HFFc6 (cell line): ENCODE data around the gene CPNE2. TPM values are rescaled to one million over a fixed set of nuclear protein-coding genes. Genes with fewer than 3 reads are reported as not detected.

ENCODE experiments used
- DNase-seq: peaks from one replicate; pipeline ENCODE4 v3.0.0-alpha.2; 2018
- H3K27ac Mint-ChIP-seq: 2 replicates; pipeline ENCODE4 v1.8.0; 2020; ENCODE audit warnings: mild to moderate bottlenecking, mixed read lengths
- H3K27me3 Mint-ChIP-seq: 2 replicates; pipeline ENCODE4 v1.8.0; 2021; ENCODE audit warnings: mild to moderate bottlenecking, moderate library complexity, mixed read lengths; ENCODE audit not compliant: insufficient read depth
- H3K36me3 Mint-ChIP-seq: 2 replicates; pipeline ENCODE4 v1.8.0; 2021; ENCODE audit warnings: low read depth, mixed read lengths
- H3K4me1 Mint-ChIP-seq: 2 replicates; pipeline ENCODE4 v1.8.0; 2020; ENCODE audit warnings: low read depth, mixed read lengths
- H3K4me3 Mint-ChIP-seq: 2 replicates; pipeline ENCODE4 v1.8.0; 2020; ENCODE audit warnings: mild to moderate bottlenecking, moderate library complexity, mixed read lengths
- H3K9me3 Mint-ChIP-seq: 2 replicates; pipeline ENCODE4 v1.8.0; 2020; ENCODE audit warnings: mild to moderate bottlenecking, mixed read lengths
- CTCF ChIP-seq: fragments of 200-600 bp; sonication (generic); IDR thresholded peaks from 2 replicates; pipeline ENCODE4 v1.5.0; 2021; ENCODE audit warnings: antibody characterized with exemption, mild to moderate bottlenecking
- total RNA-seq, 6 experiments: library from RNA; stranded (reverse); fragmentation: NEBNext Ultra II Directional; extraction: Animal tissue kit (Norgen Biotek cat#: 25700); gene quantifications; 2 replicates in 1 of 6; 3 replicates in 5 of 6; pipeline ENCODE4 v1.2.3, GENCODE V29; 2021

CPNE2 gene
- total RNA-seq, 6 experiments from 2014 or later, result 13.0 to 29.6 (median 23.3) TPM

DNA sequence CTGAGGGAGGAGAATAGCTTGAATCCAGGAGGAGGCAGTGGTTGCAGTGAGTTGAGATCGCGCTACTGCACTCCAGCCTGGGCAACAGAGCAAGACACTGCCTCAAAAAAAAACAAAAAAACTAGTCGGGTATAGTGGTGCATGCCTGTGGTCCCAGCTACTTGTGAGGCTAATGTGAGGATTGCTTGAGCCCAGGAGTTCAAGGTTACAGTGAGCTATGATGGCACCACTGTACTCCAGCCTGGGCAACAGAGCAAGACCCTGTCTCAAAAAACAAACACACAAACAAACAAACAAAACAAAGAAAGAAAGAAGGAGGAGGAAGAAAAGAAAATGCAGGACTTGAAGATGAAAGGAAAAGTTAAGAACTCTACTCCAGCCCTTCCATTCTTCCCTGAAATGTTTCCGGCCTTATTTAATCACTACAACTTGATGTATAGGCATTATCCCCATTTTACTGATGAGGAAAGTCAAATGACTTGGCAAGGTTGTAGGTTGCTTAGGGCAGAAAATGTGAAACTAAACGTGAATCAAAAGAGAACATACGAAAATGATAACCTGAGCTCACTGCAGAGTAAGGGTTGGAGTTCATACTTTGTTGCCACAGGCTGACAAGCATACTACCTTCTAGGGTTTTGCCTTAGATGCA is 63.4 kb downstream of the CPNE2 start:
- H3K36me3 Mint-ChIP-seq, result peaks cover 16% of the 10 kb centered on the region; the same call in 1 of the 2 replicates
- no peaks in the 10 kb centered on the region for H3K4me1 Mint-ChIP-seq
- no peaks in the 10 kb centered on the region for H3K9me3 Mint-ChIP-seq
- H3K4me3 Mint-ChIP-seq, result no peak overlapping the region
- no peak for DNase-seq
- H3K27ac Mint-ChIP-seq, result no peak overlapping the region
- no peak for TF ChIP-seq CTCF
- H3K27me3 Mint-ChIP-seq, result peaks cover 2% of the 10 kb centered on the region; the same call in 1 of the 2 replicates

GRCh38 chr16:57156351-57156703 is 63.9 kb downstream of the CPNE2 start:
- H3K36me3 Mint-ChIP-seq, result peaks cover 16% of the 10 kb centered on the region; the same call in 1 of the 2 replicates
- H3K4me1 Mint-ChIP-seq, result no peaks in the 10 kb centered on the region
- no peak for TF ChIP-seq CTCF
- H3K4me3 Mint-ChIP-seq, result no peak overlapping the region
- H3K9me3 Mint-ChIP-seq, result no peaks in the 10 kb centered on the region
- H3K27ac Mint-ChIP-seq, result no peak overlapping the region
- no peak for DNase-seq
- peaks cover 2% of the 10 kb centered on the region; the same call in 1 of the 2 replicates for H3K27me3 Mint-ChIP-seq

DNA sequence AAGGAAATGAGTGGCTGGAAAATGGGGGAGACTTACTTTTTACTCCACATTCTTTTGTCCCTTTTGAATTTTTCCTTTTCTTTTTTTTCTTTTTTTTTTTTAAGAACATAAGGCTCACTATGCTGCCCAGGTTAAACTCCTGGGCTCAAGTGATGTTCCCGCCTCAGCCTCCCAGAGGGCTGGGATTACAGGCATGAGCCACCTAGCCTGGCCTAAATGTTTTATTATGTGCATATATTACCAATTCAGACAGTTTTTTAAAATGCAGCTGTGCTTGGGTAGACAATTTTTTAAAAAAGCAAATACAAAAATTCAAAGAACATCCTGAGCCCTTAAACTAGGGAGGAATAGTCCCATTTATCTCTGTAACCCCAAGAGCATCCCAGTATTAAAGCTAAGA is 65.2 kb downstream of the CPNE2 start:
- Mint-ChIP-seq H3K4me1 (no peaks in the 10 kb centered on the region), H3K4me3 (no peak overlapping the region), H3K9me3 (no peaks in the 10 kb centered on the region), H3K36me3 (peaks cover 16% of the 10 kb centered on the region; the same call in 1 of the 2 replicates), H3K27ac (no peak overlapping the region), H3K27me3 (peaks cover 2% of the 10 kb centered on the region; the same call in 1 of the 2 replicates)
- TF ChIP-seq CTCF, result no peak
- no peak for DNase-seq

- H3K27ac Mint-ChIP-seq, result no peak overlapping the region
Observed at GRCh38 chr16:57159447-57159846, 67.1 kb downstream of the CPNE2 start.

DNA sequence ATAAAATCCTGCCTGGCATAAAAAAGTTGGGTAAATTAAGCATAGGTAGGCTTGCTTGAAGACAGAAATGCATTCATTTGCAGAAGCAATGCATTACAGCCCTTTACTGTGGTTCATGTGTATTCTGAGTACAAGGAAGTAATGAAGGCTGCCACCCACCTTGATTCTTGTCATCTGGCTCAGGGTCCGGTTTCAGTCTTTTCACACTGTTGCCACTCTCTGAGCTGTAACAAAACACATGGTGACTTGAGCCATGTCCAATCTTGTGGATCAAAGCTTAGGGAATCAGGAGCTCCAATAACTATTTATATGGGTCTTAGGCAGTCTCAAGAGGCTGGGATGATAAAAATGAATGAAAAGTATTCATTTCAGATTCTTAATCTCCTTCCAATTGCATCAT is 71.5 kb downstream of the CPNE2 start:
- no peaks in the 10 kb centered on the region for H3K9me3 Mint-ChIP-seq
- TF ChIP-seq CTCF, result no peak
- H3K4me3 Mint-ChIP-seq, result no peak overlapping the region
- H3K4me1 Mint-ChIP-seq, result no peaks in the 10 kb centered on the region
- no peak overlapping the region for H3K27ac Mint-ChIP-seq
- H3K36me3 Mint-ChIP-seq, result peaks cover 6% of the 10 kb centered on the region
- no peaks in the 10 kb centered on the region for H3K27me3 Mint-ChIP-seq
- no peak for DNase-seq

More at GRCh38 chr16:57159447-57159846, 67.1 kb downstream of the CPNE2 start:
- no peak for TF ChIP-seq CTCF
- Mint-ChIP-seq H3K9me3 (no peaks in the 10 kb centered on the region), H3K4me3 (no peak overlapping the region), H3K36me3 (peaks cover 10% of the 10 kb centered on the region; the same call in 1 of the 2 replicates), H3K27me3 (no peaks in the 10 kb centered on the region), H3K4me1 (no peaks in the 10 kb centered on the region)
- no peak for DNase-seq
